Fibroblast of gingiva (primary cell): Measurements from ENCODE around the gene ADAM33.

Experiments
- DNase-seq: peaks from one replicate; pipeline ENCODE4 v3.0.0-alpha.2; 2011; ENCODE audit warnings: low read depth

Gene ADAM33

DNA sequence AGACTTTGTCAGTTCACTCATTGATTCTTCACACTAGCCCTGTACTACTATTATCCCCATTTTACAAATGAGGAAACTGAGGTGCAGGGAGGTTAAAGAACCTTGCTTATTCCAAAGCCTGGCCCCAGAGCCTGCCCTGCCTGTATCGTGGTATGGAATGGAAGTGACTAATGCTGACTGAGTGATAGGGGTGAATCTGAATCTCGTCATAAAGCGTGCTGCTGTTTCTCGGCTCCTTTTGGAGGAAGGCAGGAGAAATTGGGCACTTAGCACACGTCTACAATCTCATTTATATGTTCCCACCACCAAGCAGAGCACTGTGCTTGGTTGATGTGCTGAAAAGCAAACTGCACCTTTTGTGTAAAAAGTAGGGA lies 35.8 kb downstream of the ADAM33 start:
- DNase-seq, result no peak

DNA sequence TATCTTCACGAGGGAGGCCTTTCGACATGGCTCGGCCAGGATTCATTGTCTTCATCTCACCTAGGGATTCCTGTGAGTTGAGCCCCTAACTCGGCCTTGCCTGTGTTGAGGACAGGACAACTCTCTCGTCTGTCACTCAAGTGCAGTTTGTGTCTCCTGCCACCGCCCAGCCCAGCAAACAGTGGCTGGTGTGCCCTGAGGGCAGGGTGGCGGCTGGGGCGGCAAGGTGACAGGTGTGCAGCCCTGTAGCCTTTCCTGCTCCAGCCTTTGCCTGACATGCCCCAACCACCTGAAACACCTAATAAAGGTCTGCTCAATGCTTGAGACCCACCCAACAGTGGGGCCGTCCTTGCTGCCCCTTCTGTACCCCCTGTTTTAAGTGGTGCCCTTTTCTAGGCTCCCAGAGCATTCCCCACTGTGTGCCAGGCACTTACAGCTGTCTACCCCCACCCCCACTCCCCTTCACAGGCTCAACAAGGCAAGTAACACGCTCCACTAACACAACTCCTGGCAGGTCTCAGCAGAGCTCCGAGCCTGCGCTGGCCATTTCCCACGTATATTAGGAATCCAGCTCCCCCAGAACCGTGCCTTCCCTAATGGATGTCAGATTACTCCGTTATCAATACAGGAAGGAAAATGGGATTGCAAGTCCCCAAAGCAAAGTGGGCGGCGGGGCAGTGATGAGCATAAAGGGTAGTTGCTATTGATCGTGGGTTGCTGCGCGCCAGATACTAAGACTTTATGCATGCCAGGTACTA lies 36.3 kb downstream of the ADAM33 start:
- DNase-seq, result no peak

DNA sequence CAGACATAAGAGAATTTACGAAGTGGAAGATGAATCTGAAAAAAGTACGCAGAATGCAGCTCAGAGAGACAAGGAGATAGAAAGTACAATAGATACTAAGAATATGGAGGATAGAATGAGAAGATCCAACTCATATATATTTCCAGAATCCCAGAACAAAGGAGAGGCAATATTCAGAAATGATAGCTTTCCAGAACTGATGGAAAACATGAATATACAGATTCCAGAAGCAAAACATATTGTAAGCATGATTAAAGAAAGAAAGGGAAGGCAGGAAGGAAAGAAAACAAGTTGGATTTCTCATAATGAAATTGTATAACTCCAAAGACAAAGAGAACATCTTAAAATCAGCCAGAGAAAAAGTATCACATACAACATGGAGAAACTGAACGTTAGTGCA lies 41.6 kb downstream of the ADAM33 start:
- no peak for DNase-seq

DNA sequence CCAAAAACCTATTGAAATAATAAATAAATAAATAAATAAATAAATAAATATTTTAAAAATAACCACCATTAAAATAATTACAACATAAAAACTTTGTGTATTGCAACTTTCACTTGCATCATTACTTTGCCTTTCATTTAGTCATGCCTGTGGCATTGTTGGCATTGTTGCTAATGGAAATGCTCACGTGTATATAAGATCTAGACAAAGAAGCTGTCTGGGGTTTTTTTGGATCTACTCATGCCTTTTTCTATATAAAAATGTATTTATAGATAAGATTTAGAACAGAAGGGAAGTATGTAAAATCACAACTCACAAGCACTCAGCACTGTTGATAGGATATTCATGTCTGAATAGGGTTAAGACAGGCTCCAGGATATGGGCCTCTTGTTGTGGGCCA lies 46.5 kb downstream of the ADAM33 start:
- DNase-seq, result peak; percentile 21

DNA sequence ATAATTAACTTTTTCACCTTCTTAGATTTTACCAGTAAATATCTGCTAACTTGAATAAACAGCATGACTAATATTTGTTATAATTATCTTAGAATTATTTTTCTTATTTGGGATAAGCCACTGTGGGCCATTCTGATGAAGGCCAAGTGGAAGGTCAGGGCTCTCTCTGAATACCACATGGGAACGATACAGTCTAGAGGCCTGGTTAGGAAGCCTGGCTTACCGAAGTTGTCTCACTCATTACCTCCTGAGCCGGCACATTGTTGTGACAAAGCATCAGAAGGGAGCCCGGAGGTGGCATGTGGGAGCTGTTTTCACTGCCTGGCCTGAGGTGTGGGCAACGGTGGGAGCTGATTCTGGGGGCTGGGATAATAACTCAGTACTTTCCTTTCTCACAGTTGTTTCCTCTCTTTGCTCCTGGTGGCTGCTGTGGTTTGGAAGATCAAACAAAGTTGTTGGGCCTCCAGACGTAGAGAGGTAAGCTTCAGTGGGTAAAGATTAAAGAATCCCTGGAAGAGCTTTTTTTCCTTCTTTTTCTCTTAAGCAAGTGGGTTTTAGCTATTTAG lies 47.8 kb downstream of the ADAM33 start:
- DNase-seq, result no peak

DNA sequence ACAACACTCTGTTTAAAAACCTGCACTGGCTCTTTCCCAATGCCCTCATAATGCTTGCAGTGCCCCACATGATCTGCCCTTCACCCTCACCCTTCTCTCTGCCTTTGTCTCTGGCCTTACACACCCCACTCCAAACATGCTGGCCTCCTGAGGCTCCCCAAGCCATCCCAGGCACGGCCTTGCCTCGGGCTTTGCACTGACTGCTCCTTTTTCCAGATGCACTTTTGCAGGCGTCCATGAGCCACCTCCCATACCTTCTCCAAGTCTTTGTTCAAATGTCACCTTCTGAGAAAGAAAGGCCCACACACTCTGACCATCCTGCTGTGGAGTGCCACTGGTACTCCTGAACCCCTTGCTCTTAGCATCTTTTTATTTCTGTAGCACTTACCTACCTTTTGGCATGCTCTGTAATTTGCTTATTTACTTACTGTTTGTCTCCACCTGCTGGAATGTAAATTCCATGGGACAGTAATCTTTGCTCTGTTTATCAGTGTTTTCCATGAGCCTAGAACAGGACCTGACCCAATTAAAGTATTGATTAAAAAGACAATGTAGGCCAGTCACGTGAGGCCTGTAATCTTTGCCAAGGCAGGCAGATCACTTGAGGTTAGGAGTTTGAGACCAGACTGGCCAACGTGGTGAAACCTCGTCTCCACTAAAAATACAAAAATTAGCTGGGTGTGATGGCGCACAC lies 49.4 kb downstream of the ADAM33 start:
- DNase-seq, result no peak

DNA sequence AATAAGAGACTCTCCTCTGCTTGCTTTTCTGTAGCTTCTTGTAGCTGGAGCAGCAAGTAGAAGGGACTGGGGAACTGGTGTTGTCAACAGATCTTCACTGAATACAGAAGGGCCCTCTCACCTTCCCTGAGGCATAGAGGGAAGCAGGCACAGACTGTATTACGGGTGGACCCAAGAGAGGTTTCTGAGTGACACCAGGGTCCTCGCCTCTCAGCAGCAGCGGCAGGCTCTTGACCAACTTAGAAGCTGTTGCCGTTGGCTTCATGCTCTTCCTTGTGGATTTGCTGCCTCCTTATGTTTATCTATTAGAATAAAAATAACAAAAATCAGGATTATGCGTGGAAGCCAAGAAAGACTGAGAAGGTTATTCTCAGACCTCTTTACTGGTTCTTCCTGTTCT lies 50.3 kb downstream of the ADAM33 start:
- DNase-seq, result no peak

DNA sequence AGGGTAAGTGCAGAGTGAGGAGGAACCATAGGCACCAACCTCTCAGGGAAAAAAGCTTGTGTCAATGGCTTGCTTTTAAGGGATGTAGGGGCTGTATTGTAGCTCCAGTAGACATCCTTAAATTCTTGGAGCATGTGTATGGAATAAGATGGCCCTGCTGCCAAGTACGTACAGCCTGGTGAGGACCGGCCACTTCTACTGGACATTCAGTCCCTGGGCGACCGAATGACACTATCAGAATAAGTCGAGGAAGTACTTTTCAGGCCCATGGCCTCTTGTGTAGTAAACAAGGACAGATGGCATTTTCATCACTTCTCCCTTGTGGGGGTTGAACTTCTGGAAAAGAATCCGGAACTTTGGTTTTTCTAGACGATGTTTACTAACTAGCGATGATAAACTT lies 51.4 kb downstream of the ADAM33 start:
- no peak for DNase-seq

DNA sequence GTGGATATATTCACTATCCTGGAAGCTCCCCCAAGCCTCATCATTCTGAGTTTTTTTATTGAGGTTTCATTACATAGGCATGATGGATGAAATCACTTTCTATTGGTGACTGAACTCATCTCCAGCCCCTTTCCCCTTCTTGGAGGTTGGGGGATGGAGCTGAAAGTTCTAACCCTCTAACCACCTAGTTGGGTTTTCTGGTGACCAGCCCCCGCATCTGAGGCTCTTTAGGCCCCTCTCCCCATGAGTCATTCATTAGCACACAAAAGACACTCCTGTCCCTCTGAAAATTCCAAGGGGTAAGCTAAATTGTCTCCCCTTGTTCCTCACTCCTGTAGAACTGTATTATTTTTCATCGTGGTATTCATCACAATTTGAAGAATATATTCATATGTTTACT lies 51.9 kb downstream of the ADAM33 start:
- no peak for DNase-seq

DNA sequence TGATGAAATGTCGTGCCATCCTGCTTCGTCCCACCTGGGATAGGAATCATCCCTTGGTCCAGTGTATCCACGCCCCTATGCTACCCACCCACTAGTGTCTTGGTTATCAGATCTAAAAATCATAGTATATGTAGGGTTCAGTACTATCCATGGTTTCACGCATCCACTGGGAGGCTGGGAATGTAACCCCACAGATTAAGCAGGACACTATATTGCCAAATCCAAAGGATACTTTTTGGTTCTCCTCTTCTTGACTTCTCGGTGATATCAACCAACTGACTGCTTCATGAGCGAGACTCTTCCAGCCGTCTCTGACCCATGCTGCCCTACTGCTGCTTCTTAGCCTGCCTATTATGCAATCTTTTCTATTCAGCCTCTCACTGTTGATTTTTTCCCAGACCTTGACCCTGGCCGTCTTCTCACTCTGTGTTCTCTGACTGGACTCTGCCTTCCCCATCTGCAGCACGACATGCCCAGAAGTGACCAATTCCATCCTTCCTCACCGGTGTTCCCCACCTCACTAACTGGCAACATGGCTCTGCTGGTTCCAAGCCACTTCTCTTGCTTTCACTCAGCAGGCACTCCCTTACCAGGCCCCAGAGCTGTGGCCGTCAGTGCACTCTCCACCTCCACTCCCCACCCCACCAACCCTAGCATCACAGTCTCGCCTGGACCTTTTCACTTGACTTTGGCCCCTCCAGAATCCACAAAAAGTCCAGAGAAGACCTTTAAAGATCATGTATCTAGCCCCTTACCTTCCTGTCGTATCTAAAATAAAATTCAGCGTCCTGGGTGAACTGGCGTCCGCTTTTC lies 53.1 kb downstream of the ADAM33 start:
- no peak for DNase-seq

DNA sequence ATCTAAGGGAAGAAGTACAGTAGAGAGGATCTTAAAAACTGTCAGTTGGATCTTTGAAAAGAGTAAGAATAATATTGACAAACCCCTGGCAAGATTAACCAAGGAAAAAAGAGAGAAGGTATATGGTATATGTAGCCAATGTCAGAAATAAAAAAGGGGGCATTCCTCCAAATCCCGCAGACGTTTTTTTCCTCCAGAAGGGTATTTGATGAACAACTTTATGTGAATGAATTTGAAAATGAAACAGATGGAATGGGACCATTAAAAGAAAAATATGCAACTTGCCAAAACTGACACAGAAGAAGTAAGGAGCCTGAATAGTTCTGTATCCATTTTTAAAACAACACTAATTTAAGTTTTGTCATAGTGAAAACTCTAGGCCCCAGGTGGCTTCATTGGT lies 54.3 kb downstream of the ADAM33 start:
- DNase-seq, result no peak

DNA sequence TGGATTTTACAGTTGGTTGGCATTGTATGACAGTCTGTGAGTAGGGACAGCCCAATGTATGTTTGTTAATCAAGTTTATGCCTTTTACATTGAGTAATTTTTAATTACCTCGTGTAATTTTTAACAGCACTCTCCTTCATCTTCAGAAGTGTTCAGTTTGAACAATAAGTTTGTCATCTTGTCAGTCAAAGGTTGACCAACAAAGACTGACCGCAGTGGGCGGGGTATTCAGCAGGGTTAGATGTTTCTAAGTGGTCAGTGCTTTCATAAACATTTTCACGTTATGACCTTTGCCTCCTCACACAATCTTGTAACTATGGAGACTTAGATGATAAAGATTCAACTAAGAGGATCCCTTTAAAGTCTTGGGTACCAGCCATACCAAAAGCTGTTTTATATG lies 59.4 kb downstream of the ADAM33 start:
- DNase-seq, result no peak

DNA sequence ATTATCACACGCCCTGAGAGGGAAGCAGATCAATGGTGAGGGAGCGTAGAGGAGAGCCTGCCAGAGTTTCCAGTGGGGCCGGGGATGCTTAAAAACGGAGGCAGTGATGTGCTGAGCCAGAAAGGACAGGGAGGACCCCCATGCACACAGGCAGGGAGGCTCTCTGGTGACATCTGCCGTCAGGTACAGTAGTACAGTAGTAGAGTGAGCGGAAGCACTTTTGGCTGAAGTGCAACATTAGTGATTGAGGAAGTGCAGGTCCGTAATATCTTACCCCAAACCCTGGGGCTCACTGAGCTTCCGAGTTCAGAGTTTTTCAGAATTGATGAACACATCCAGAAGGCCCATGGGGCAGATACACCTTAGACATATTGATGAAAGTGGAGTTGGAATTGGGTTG lies 60.7 kb downstream of the ADAM33 start:
- no peak for DNase-seq
